Glutamatergic neuron (in vitro differentiated cells): ENCODE data around the gene HSPB7. TPM values are rescaled to one million over a fixed set of nuclear protein-coding genes. Genes with fewer than 3 reads are reported as not detected.

Experiments used
- DNase-seq: peaks from one replicate; pipeline ENCODE4 v3.0.0; 2022
- H3K27ac Mint-ChIP-seq: one replicate; pipeline ENCODE4 v1.8.0; 2020; ENCODE audit warnings: mild to moderate bottlenecking, mixed read lengths, inconsistent platforms; ENCODE audit not compliant: unreplicated experiment
- H3K27me3 Mint-ChIP-seq: one replicate; pipeline ENCODE4 v1.8.0; 2020; ENCODE audit warnings: mild to moderate bottlenecking, moderate library complexity, mixed read lengths, inconsistent platforms; ENCODE audit not compliant: unreplicated experiment
- H3K36me3 Mint-ChIP-seq: one replicate; pipeline ENCODE4 v1.8.0; 2020; ENCODE audit warnings: mild to moderate bottlenecking, mixed read lengths, inconsistent platforms; ENCODE audit not compliant: unreplicated experiment
- H3K4me1 Mint-ChIP-seq: one replicate; pipeline ENCODE4 v1.8.0; 2020; ENCODE audit warnings: mild to moderate bottlenecking, low read depth, mixed read lengths, inconsistent platforms; ENCODE audit not compliant: unreplicated experiment
- H3K4me3 Mint-ChIP-seq: one replicate; pipeline ENCODE4 v1.8.0; 2020; ENCODE audit warnings: mild to moderate bottlenecking, mixed read lengths, inconsistent platforms; ENCODE audit not compliant: unreplicated experiment
- H3K9me3 Mint-ChIP-seq: one replicate; pipeline ENCODE4 v1.8.0; 2020; ENCODE audit warnings: mild to moderate bottlenecking, moderate library complexity, mixed read lengths, inconsistent platforms; ENCODE audit not compliant: unreplicated experiment
- CTCF ChIP-seq: fragments of 200-600 bp; sonication (generic); IDR thresholded peaks from one replicate; pipeline ENCODE4 v1.5.0; 2021; ENCODE audit not compliant: partially characterized antibody, unreplicated experiment
- total RNA-seq: library from RNA; stranded (reverse); fragmentation: NEBNext Ultra II Directional; extraction: Animal tissue kit (Norgen Biotek cat#: 25700); gene quantifications from one replicate; pipeline ENCODE4 v1.2.1, GENCODE V29; 2021; ENCODE audit not compliant: unreplicated experiment

The HSPB7 gene
- total RNA-seq, 1 donor from 2014 or later: not detected

GRCh38 chr1:16013220-16013907, 4.5 kb downstream of the HSPB7 start:
- no peak for DNase-seq
- H3K4me3 Mint-ChIP-seq: no peak overlapping the region
- H3K36me3 Mint-ChIP-seq: no peaks in the 10 kb centered on the region
- peaks cover 11% of the 10 kb centered on the region for H3K9me3 Mint-ChIP-seq
- H3K27me3 Mint-ChIP-seq: peaks cover 7% of the 10 kb centered on the region
- TF ChIP-seq CTCF: no peak
- H3K27ac Mint-ChIP-seq: no peak overlapping the region
- H3K4me1 Mint-ChIP-seq: peaks cover 5% of the 10 kb centered on the region

GRCh38 chr1:16012590-16013219, 5.1 kb downstream of the HSPB7 start:
- TF ChIP-seq CTCF: no peak
- Mint-ChIP-seq H3K27me3 (peaks cover 5% of the 10 kb centered on the region), H3K4me1 (peaks cover 1% of the 10 kb centered on the region), H3K4me3 (no peak overlapping the region), H3K27ac (no peak overlapping the region), H3K36me3 (no peaks in the 10 kb centered on the region), H3K9me3 (peaks cover 7% of the 10 kb centered on the region)
- DNase-seq: no peak

GRCh38 chr1:16011936-16012589, 5.8 kb downstream of the HSPB7 start:
- no peak overlapping the region for H3K27ac Mint-ChIP-seq
- TF ChIP-seq CTCF: no peak
- peaks cover 5% of the 10 kb centered on the region for H3K27me3 Mint-ChIP-seq
- H3K4me3 Mint-ChIP-seq: no peak overlapping the region
- H3K9me3 Mint-ChIP-seq: peaks cover 5% of the 10 kb centered on the region
- peaks cover 1% of the 10 kb centered on the region for H3K4me1 Mint-ChIP-seq
- no peaks in the 10 kb centered on the region for H3K36me3 Mint-ChIP-seq
- DNase-seq: no peak

DNA sequence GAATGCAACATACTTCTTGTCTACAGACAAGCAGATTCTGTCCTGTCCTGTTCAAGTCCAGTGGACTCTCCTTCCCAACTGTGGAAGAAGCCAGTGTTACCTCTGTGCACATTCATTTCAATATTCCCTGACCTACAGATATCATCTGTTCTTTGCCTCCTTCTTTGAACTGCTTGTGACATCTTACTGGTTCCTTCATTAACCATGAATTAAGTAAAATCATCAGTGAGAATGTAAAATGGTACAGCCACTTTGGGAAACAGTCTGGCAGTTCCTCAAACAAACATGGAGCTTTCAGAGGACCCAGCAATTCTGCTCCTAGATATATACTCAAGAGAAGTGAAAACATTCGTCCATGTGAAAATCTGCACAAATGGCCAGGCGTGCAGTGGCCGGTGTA, 7.0 kb downstream of the HSPB7 start:
- peaks cover 1% of the 10 kb centered on the region for H3K4me1 Mint-ChIP-seq
- no peak overlapping the region for H3K27ac Mint-ChIP-seq
- H3K4me3 Mint-ChIP-seq: no peak overlapping the region
- no peak for TF ChIP-seq CTCF
- H3K27me3 Mint-ChIP-seq: peaks cover 3% of the 10 kb centered on the region
- no peaks in the 10 kb centered on the region for H3K36me3 Mint-ChIP-seq
- DNase-seq: no peak
- H3K9me3 Mint-ChIP-seq: peaks cover 5% of the 10 kb centered on the region

DNA sequence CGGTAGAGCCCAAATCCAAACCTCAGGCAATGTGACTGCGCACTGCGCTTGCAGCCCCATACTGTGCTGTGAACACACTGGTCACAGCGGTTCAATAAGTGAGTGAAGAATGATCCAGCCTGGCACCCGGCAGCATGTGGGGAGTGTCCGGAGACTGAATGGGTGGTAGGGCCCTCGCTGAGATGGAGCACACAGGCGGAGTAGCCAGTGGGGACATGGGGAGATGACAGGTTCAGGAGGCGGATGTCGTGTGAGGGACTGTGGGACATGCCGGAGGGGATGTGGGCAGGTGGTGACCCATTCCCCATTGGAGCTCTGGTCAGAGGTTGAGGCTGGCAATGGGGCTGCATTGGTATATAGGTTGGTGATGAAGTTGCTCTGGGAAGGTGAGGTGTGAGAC, 8.2 kb downstream of the HSPB7 start:
- Mint-ChIP-seq H3K4me3 (no peak overlapping the region), H3K9me3 (peaks cover 3% of the 10 kb centered on the region), H3K27ac (no peak overlapping the region), H3K36me3 (no peaks in the 10 kb centered on the region), H3K27me3 (peaks cover 4% of the 10 kb centered on the region), H3K4me1 (peaks cover 1% of the 10 kb centered on the region)
- TF ChIP-seq CTCF: no peak
- DNase-seq: no peak
